T-helper 2 cell (primary cell): ENCODE measurements around the gene RBM47.
A peak's percentile ranks its signal among the peaks of the same experiment; 100 is the strongest.
"Not testable (repeated sequence)": the region's sequence is repeated elsewhere in the genome, so short reads cannot be mapped to it uniquely, and the experiment has no call there.

ENCODE experiments used
- DNase-seq, 5 experiments: peaks; one replicate each; pipeline versions ENCODE4 v3.0.0 to v3.0.0-alpha.2; 2012 to 2022

The RBM47 gene

GRCh38 chr4:40526741-40527140, 102.9 kb downstream of the RBM47 start:
- DNase-seq = no peak

GRCh38 chr4:40525752-40526598, 103.7 kb downstream of the RBM47 start:
- DNase-seq = no peak

- no peak for DNase-seq
These were observed 105.2 kb downstream of the RBM47 start for GRCh38 chr4:40524366-40525041.

GRCh38 chr4:40523581-40523980, 106.1 kb downstream of the RBM47 start:
- no peak for DNase-seq

GRCh38 chr4:40521957-40522356, 107.7 kb downstream of the RBM47 start:
- no peak for DNase-seq

GRCh38 chr4:40520533-40520932, 109.1 kb downstream of the RBM47 start:
- no peak for DNase-seq

- not testable (repeated sequence) for DNase-seq
These were observed 112.6 kb downstream of the RBM47 start for GRCh38 chr4:40517081-40517480.

- no peak for DNase-seq
These were observed 113.0 kb downstream of the RBM47 start for GRCh38 chr4:40516651-40517050.

- DNase-seq = peak in 1 of 5 experiments; percentile 37
These were observed 114.0 kb downstream of the RBM47 start for GRCh38 chr4:40515398-40516293.

GRCh38 chr4:40515037-40515397, 114.6 kb downstream of the RBM47 start:
- DNase-seq = no peak

- no peak for DNase-seq
These were observed 115.1 kb downstream of the RBM47 start for GRCh38 chr4:40514497-40514951.

- no peak for DNase-seq
These were observed 118.5 kb downstream of the RBM47 start for GRCh38 chr4:40511036-40511614.

- no peak for DNase-seq
These were observed 121.7 kb downstream of the RBM47 start for GRCh38 chr4:40507977-40508376.

- DNase-seq = no peak
These were observed 123.2 kb downstream of the RBM47 start for GRCh38 chr4:40506492-40506891.

GRCh38 chr4:40506066-40506465, 123.6 kb downstream of the RBM47 start:
- no peak for DNase-seq

- peak in 1 of 5 experiments; percentile 58 for DNase-seq
These were observed 126.7 kb downstream of the RBM47 start for GRCh38 chr4:40502934-40503333.

- no peak for DNase-seq
These were observed 127.4 kb downstream of the RBM47 start for GRCh38 chr4:40502220-40502619.

GRCh38 chr4:40500781-40501180, 128.9 kb downstream of the RBM47 start:
- no peak for DNase-seq

GRCh38 chr4:40493160-40493559, 136.5 kb downstream of the RBM47 start:
- DNase-seq = no peak

- DNase-seq = no peak
These were observed 137.0 kb downstream of the RBM47 start for GRCh38 chr4:40492691-40493090.

GRCh38 chr4:40490481-40490880, 139.2 kb downstream of the RBM47 start:
- DNase-seq = no peak

- DNase-seq = no peak
These were observed 139.7 kb downstream of the RBM47 start for GRCh38 chr4:40489961-40490360.

GRCh38 chr4:40486534-40486933, 143.1 kb downstream of the RBM47 start:
- no peak for DNase-seq
